GM18907 (cell line): Measurements from ENCODE around the gene MAML2.

Experiments
- ATAC-seq: cut with Tn5 transposase; IDR thresholded peaks from one replicate; pipeline ENCODE4 v1.9.1; 2021; ENCODE audit warnings: mild to moderate bottlenecking, moderate library complexity; ENCODE audit not compliant: unreplicated experiment

Gene MAML2

GRCh38 chr11:96318850-96319249 lies 24.1 kb downstream of the MAML2 start:
- ATAC-seq, result no peak

DNA sequence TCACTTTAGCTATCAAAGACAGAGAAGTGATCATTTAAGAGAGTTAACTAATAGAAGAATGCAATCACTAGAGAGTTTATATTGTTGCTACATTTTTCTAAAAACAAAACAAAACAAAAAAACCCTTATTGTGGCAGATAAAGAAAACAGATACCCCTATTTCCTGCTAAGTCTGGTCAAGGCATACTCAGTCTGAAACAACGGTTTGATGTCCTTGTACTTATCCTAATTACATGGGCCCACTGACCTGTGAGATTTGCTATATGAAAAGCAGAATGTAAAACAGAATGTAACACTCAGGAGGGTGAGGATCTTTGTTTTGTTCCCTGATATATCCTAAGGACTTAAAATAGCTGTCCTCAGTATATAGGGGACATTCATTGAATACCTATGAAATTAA lies 24.6 kb downstream of the MAML2 start:
- ATAC-seq, result no peak

DNA sequence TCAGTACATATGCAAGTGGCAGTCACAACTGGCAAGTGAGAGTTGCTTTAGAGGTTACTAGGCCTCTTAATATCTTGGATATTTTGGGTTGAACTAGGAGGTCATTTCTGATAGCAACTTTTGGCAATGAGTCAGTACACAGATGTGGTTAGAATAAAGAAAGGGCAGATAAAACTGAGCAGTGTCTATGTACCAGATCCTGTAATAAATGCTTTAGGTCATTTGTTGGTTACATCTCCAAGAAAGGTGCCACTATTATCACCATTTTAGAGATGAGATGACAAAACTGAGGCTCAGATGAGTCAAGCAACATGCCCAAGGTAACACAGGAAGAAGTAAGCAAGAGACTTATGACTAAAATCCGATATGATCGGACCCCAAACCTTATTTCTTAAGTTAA lies 25.0 kb downstream of the MAML2 start:
- ATAC-seq, result no peak

DNA sequence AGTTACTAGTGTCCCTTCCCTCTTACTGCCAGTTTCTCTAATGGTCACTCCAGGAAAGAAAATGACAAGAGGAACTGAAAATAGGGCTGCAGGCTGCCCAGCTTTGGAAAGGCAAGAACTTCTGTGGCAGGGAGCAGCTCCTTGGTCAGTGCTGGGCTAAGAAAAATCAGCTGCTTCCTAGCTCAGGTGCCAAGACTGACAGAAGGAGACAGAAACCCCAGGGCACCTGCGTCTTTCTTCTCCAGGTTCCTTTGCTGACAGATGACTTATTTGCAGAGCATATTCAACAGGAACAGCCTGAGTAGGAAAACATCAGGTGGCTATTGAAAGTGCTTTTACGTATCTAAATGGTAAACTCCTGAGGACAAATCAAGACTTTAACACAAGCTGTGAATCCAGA lies 25.4 kb downstream of the MAML2 start:
- no peak for ATAC-seq

DNA sequence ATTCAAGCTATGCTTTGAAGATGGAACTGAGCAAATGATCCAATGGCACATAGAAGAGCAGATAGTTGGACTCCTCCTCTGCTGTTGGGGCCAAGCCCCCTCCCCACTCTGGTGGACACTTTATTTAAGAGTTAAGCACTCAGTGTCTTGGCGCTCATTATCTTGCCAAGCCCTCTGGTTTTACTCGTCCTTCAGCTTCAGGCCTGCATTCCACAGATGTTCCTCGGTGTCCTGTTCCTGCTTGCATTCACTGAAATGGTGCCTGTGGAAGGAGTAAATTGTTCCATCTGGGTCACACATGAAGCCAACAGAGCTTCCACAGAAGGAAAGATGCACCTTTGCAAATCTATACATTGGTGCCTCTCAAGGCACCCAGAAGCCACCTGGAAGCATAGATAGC lies 26.1 kb downstream of the MAML2 start:
- ATAC-seq, result no peak

- ATAC-seq, result no peak
Measured at GRCh38 chr11:96315476-96315875, 27.5 kb downstream of the MAML2 start.

DNA sequence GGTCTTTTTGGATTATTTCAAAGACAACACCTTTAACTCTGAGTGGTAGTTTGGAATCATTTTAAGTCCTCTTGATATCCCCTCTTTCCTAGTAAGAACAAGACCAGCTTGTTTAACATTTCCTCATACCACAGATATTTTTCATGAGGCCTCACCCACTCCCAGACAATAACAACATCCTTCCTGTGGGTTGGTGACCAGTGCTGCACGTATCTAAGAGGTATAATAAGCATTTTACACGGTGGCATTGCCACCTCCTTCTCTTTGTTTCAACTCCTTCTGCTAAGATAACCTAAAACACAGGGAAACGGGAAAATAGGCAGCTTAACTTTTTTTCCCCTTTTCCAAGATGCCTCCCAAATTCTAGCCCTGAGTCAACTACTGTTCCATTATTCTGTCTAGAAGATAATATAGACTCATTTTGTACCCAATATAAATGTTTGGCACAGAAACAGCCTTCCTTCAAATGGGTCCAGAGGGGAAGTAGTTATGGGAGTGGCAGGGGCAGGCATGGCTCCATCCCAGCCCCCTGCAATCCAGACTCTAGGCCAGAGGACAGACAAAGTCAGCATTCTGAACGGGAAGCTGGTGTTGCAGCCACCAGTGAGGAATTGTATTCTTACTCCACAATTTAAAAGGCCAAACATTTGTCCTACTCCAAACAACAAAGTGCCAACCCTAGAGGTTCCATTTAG lies 28.5 kb downstream of the MAML2 start:
- no peak for ATAC-seq

- ATAC-seq, result no peak
Measured at GRCh38 chr11:96313163-96313562, 29.8 kb downstream of the MAML2 start.

DNA sequence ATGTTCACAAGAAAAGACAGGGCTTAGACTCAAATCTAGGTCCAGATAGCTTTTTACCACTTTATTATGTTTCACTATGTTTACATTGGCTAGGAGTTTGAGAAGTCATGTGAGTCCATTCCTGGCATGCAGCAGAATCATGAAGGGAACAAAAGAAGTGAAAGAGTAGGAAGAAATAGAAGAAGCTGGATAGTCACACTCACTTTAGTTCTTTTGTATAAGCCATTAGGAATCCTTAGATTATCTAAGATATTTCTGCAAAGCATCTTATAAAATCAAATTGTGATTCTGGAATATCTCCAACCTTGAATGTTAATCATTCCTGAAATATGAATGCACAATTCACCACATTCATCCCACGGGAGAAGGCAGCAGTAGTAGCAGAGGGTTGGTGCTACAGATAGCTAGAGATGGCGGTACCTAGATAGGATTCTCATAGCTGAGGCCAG lies 31.9 kb downstream of the MAML2 start:
- no peak for ATAC-seq

GRCh38 chr11:96310236-96310635 lies 32.8 kb downstream of the MAML2 start:
- no peak for ATAC-seq

- ATAC-seq, result no peak
Measured at GRCh38 chr11:96309643-96310017, 33.4 kb downstream of the MAML2 start.

GRCh38 chr11:96309016-96309642 lies 33.9 kb downstream of the MAML2 start:
- ATAC-seq, result no peak

DNA sequence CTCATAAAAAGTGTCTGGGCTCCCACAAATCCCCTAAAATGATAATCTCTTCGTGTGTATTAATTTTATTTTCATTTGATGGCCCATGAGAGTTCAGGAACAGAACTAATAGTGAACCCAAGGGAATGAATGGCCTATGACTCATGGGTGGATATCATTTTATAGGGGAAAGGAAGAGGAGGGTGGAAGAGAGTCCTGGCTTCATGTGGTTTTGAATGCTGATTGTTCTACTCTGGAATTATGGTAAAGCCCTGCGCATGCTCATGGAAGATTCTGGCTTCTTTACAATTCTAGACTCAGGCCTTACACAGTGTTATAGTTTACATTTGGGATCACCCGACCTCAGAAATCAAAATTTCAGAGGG lies 35.2 kb downstream of the MAML2 start:
- no peak for ATAC-seq

GRCh38 chr11:96306933-96307775 lies 35.8 kb downstream of the MAML2 start:
- ATAC-seq, result no peak

GRCh38 chr11:96306600-96306932 lies 36.4 kb downstream of the MAML2 start:
- ATAC-seq, result no peak

DNA sequence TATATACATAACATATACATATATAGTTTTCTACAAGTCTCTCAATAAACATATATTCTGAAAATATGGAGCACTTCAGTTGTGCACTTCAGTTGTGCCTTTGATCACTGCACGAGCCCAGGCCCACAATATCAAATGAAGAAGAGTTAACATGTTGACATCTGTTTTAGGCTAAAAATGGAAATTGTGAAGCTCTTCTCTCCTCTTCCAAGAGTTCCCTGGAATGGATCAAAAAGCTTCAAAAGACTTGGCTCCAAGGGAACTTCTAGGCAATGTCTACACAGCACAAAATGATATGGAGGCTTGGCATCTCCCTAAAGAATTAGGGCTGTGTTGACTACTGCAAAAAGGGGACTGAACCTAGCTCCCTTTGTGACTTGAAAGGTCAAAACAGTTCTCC lies 36.9 kb downstream of the MAML2 start:
- ATAC-seq, result no peak

DNA sequence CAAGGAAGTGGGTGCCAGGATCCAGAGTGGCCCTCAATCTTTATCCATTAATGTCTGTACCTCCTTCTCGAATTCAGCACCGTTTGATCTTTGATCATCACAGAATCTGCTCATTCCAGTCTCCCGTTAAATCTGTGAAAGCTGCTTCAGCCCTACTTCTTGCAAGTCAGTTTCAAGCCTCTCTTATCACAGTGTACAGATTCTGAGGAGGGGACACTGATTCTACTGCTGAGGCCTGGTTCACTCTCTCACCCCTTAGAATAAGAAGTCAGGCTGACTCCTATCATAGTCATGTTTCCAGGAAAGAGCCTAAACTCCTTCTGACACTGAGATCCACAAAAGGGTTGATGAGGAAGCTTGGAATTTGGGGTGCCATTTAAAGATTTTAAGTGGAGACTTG lies 39.0 kb downstream of the MAML2 start:
- no peak for ATAC-seq

GRCh38 chr11:96303064-96303463 lies 39.9 kb downstream of the MAML2 start:
- no peak for ATAC-seq

GRCh38 chr11:96301818-96302217 lies 41.2 kb downstream of the MAML2 start:
- ATAC-seq, result no peak

DNA sequence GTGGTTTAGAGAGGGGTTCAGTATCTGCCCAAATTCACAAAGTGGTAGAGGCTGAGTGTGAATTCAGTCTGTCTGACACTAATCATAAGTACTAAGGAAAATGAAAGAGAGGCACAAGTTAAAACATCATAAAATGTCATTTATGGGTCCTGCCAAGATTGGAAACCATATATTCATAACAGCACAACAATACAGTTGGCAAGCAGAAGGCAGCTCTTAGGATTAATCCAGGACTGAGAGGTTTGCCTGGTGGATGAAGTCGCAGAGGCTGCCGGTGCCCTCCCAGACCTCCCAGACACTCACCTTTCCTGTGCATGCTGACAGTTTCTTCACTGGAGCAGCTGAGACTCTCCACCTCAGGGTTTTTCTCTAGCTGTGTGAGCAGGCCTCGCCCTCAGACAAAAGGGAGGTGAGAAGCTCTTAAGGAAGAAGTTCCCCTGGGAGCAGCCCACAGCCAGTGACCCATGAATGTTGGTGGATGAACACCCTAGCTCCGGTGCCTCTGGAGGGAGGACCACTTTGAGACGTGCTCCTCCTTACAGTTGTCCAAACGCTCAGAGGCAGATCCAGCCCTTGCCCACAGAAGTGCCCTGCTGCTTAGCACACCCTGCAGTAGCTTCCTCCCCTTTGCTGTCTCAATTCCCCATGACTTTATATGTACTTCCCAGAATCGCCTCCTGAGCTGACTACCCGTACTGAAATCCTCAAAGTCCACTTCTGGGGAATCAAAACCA lies 43.7 kb downstream of the MAML2 start:
- no peak for ATAC-seq

- ATAC-seq, result no peak
Measured at GRCh38 chr11:96295369-96295768, 47.6 kb downstream of the MAML2 start.
